DMS 273 (cell line): ENCODE results near the gene MTUS2.
A peak's percentile ranks its signal among the peaks of the same experiment; 100 is the strongest.

Source experiments
- DNase-seq: peaks from one replicate; lab custom pipeline; 2025; ENCODE audit not compliant: unreplicated experiment; lab: John Stamatoyannopoulos, UW

MTUS2 gene

GRCh38 chr13:28856287-28856686 lies 36.1 kb downstream of the MTUS2 start:
- DNase-seq = no peak

- DNase-seq = no peak
Observed at GRCh38 chr13:28859069-28859468, 38.9 kb downstream of the MTUS2 start.

- no peak for DNase-seq
Observed at GRCh38 chr13:28859717-28860116, 39.6 kb downstream of the MTUS2 start.

GRCh38 chr13:28864544-28864943 lies 44.4 kb downstream of the MTUS2 start:
- DNase-seq = no peak

- no peak for DNase-seq
Observed at GRCh38 chr13:28865149-28865744, 45.1 kb downstream of the MTUS2 start.

- DNase-seq = no peak
Observed at GRCh38 chr13:28865951-28866350, 45.8 kb downstream of the MTUS2 start.

GRCh38 chr13:28866932-28867331 lies 46.8 kb downstream of the MTUS2 start:
- no peak for DNase-seq

GRCh38 chr13:28867564-28867963 lies 47.4 kb downstream of the MTUS2 start:
- no peak for DNase-seq

GRCh38 chr13:28872427-28873176 lies 52.5 kb downstream of the MTUS2 start:
- peak; percentile 8 for DNase-seq

- no peak for DNase-seq
Observed at GRCh38 chr13:28875846-28876615, 55.9 kb downstream of the MTUS2 start.

GRCh38 chr13:28877408-28877807 lies 57.3 kb downstream of the MTUS2 start:
- no peak for DNase-seq

GRCh38 chr13:28885181-28885580 lies 65.0 kb downstream of the MTUS2 start:
- DNase-seq = no peak

- no peak for DNase-seq
Observed at GRCh38 chr13:28889086-28889732, 69.1 kb downstream of the MTUS2 start.

GRCh38 chr13:28890712-28891111 lies 70.6 kb downstream of the MTUS2 start:
- DNase-seq = peak; percentile 31

- DNase-seq = no peak
Observed at GRCh38 chr13:28918030-28918429, 97.9 kb downstream of the MTUS2 start.

- no peak for DNase-seq
Observed at GRCh38 chr13:28922341-28922740, 102.2 kb downstream of the MTUS2 start.

- DNase-seq = no peak
Observed at GRCh38 chr13:28935104-28935503, 115.0 kb downstream of the MTUS2 start.

GRCh38 chr13:28942906-28943305 lies 122.8 kb downstream of the MTUS2 start:
- no peak for DNase-seq

GRCh38 chr13:28953714-28954418 lies 133.7 kb downstream of the MTUS2 start:
- DNase-seq = no peak

GRCh38 chr13:28954419-28954725 lies 134.2 kb downstream of the MTUS2 start:
- DNase-seq = no peak

- DNase-seq = no peak
Observed at GRCh38 chr13:28954810-28955209, 134.7 kb downstream of the MTUS2 start.
